GM23338 (cell line): ENCODE measurements around the gene ZNF747. TPM values are rescaled to one million over a fixed set of nuclear protein-coding genes. Genes with fewer than 3 reads are reported as not detected.

Experiments
- ATAC-seq: fragments of 200-7000 bp; cut with Tn5 transposase; 3 replicates; pipeline ENCODE4 v1.9.1; 2020
- DNase-seq: peaks from one replicate; pipeline ENCODE4 v3.0.0-alpha.2; 2015; ENCODE audit warnings: low spot score
- H2AFZ ChIP-seq: fragments of 200-600 bp; sonication (generic); 2 replicates; pipeline ENCODE4 v1.8.0; 2016; ENCODE audit warnings: antibody characterized with exemption, mild to moderate bottlenecking, moderate library complexity
- H3F3A ChIP-seq: fragments of 200-600 bp; sonication (generic); replicated peaks from 2 replicates; pipeline ENCODE4 v1.8.0; 2017; ENCODE audit warnings: antibody characterized with exemption, mixed run types, low read depth
- H3K27ac ChIP-seq: fragments of 200-600 bp; sonication (generic); 2 replicates; pipeline ENCODE4 v1.6.1; 2016; ENCODE audit warnings: low read depth
- H3K27me3 ChIP-seq: fragments of 200-600 bp; sonication (generic); 2 replicates; pipeline ENCODE4 v1.8.0; 2016; ENCODE audit warnings: mild to moderate bottlenecking, mixed run types, moderate library complexity; ENCODE audit not compliant: insufficient read depth
- H3K36me3 ChIP-seq: fragments of 200-600 bp; sonication (generic); 2 replicates; pipeline ENCODE4 v1.8.0; 2016; ENCODE audit warnings: mild to moderate bottlenecking; ENCODE audit not compliant: insufficient read depth
- H3K4me1 ChIP-seq: fragments of 200-600 bp; sonication (generic); 2 replicates; pipeline ENCODE4 v1.8.0; 2016; ENCODE audit warnings: mild to moderate bottlenecking, moderate library complexity; ENCODE audit not compliant: insufficient read depth
- H3K4me2 ChIP-seq: fragments of 200-600 bp; sonication (generic); 2 replicates; pipeline ENCODE4 v1.7.1; 2017; ENCODE audit warnings: mixed run types
- H3K4me3 ChIP-seq: fragments of 200-600 bp; sonication (generic); 2 replicates; pipeline ENCODE4 v1.6.1; 2016; ENCODE audit warnings: mixed run types
- H3K79me2 ChIP-seq: fragments of 200-600 bp; sonication (generic); replicated peaks from 2 replicates; pipeline ENCODE4 v1.8.0; 2017; ENCODE audit warnings: mild to moderate bottlenecking; ENCODE audit not compliant: insufficient read depth
- H3K9me2 ChIP-seq: fragments of 200-600 bp; sonication (generic); 2 replicates; pipeline ENCODE4 v1.8.0; 2017; ENCODE audit not compliant: insufficient read depth
- H4K20me1 ChIP-seq: fragments of 200-600 bp; sonication (generic); replicated peaks from 2 replicates; pipeline ENCODE4 v1.8.0; 2017; ENCODE audit warnings: mild to moderate bottlenecking; ENCODE audit not compliant: insufficient read depth
- H3K27ac Mint-ChIP-seq: 2 replicates; pipeline ENCODE4 v1.8.0; 2020; ENCODE audit warnings: inconsistent platforms, mild to moderate bottlenecking, moderate library complexity, mixed read lengths
- H3K27me3 Mint-ChIP-seq: 3 replicates; pipeline ENCODE4 v1.8.0; 2022; ENCODE audit warnings: low read depth, mild to moderate bottlenecking, moderate library complexity, mixed read lengths, inconsistent platforms; ENCODE audit not compliant: insufficient read depth, poor library complexity
- H3K36me3 Mint-ChIP-seq: 3 replicates; pipeline ENCODE4 v1.8.0; 2021; ENCODE audit warnings: low read depth, mild to moderate bottlenecking, inconsistent platforms, moderate library complexity, mixed read lengths
- H3K4me1 Mint-ChIP-seq: 3 replicates; pipeline ENCODE4 v1.8.0; 2020; ENCODE audit warnings: mild to moderate bottlenecking, inconsistent platforms, mixed read lengths
- H3K4me3 Mint-ChIP-seq: 3 replicates; pipeline ENCODE4 v1.8.0; 2021; ENCODE audit warnings: moderate library complexity, mild to moderate bottlenecking, inconsistent platforms, mixed read lengths
- H3K9me3 Mint-ChIP-seq: 3 replicates; pipeline ENCODE4 v1.8.0; 2020; ENCODE audit warnings: moderate library complexity, mild to moderate bottlenecking, inconsistent platforms, mixed read lengths
- CREB1 ChIP-seq: fragments of 250-450 bp; sonication (Bioruptor Pico); IDR thresholded peaks from 2 replicates; pipeline ENCODE4 v1.5.0; 2020; ENCODE audit warnings: low read depth, mild to moderate bottlenecking, moderate library complexity
- EZH2 ChIP-seq: fragments of 200-600 bp; sonication (generic); IDR thresholded peaks from one replicate; pipeline ENCODE4 v1.8.0; 2017; ENCODE audit warnings: antibody characterized with exemption, mild to moderate bottlenecking, low read depth; ENCODE audit not compliant: unreplicated experiment
- EZH2phosphoT487 ChIP-seq: fragments of 200-600 bp; sonication (generic); IDR thresholded peaks from one replicate; pipeline ENCODE4 v1.8.1; 2018; ENCODE audit warnings: antibody characterized with exemption; ENCODE audit not compliant: unreplicated experiment
- JUNB ChIP-seq: IDR thresholded peaks from one replicate; pipeline ENCODE4 v1.6.1; 2016; ENCODE audit warnings: antibody characterized with exemption; ENCODE audit not compliant: unreplicated experiment
- NANOG ChIP-seq: IDR thresholded peaks from 2 replicates; pipeline ENCODE4 v1.6.1; 2016; ENCODE audit warnings: antibody characterized with exemption, borderline replicate concordance
- POLR2AphosphoS5 ChIP-seq: IDR thresholded peaks from 2 replicates; pipeline ENCODE4 v1.6.1; 2016; ENCODE audit warnings: antibody characterized with exemption, low read depth
- STAT1 ChIP-seq: IDR thresholded peaks from one replicate; pipeline ENCODE4 v1.6.1; 2016; ENCODE audit warnings: antibody characterized with exemption; ENCODE audit not compliant: unreplicated experiment
- ZNF114 ChIP-seq: fragments of 250-450 bp; sonication (Bioruptor Pico); IDR thresholded peaks from 2 replicates; pipeline ENCODE4 v1.5.0; 2020; ENCODE audit warnings: mild to moderate bottlenecking, moderate library complexity
- ZNF331 ChIP-seq: fragments of 250-450 bp; sonication (Bioruptor Pico); IDR thresholded peaks from 2 replicates; pipeline ENCODE4 v1.5.0; 2020; ENCODE audit warnings: low read depth, mild to moderate bottlenecking, moderate library complexity
- ZNF462 ChIP-seq: fragments of 250-450 bp; sonication (Bioruptor Pico); IDR thresholded peaks from 2 replicates; pipeline ENCODE4 v1.5.0; 2020; ENCODE audit warnings: mild to moderate bottlenecking, moderate library complexity
- polyA plus RNA-seq: library from polyadenylated mRNA; unstranded; fragments of >200 nt; fragmentation: Nextera tagmentation; extraction: Ambion mirVana; gene quantifications from 2 replicates; pipeline ENCODE4 v1.2.1, GENCODE V29; 2016
- total RNA-seq: library from RNA; depleted of rRNA; stranded (reverse); fragments of >200 nt; shearing (Covaris generic); gene quantifications from 2 replicates; pipeline ENCODE4 v1.2.3, GENCODE V29; 2014
- TF ChIP-seq, protein P1 (sequence below), 2 experiments: fragments of 200-600 bp in 1 of 2; sonication (generic) in 1 of 2; conservative IDR thresholded peaks; 2 replicates each; pipeline versions ENCODE4 v1.5.1 to v1.6.1; 2016 to 2017; ENCODE audit warnings: antibody characterized with exemption in 2 of 2, low read depth in 2 of 2, mild to moderate bottlenecking in 2 of 2, moderate library complexity in 1 of 2
- TF ChIP-seq, protein P2 (sequence below): IDR thresholded peaks from one replicate; pipeline ENCODE4 v1.6.1; 2018; ENCODE audit warnings: antibody characterized with exemption; ENCODE audit not compliant: unreplicated experiment

Gene ZNF747
- total and polyA plus RNA-seq, 2 experiments from 2014 or later: 4.2 to 12.6 TPM

- Mint-ChIP-seq H3K9me3 (no peaks in the 10 kb centered on the region; the same call in 2 of the 3 replicates), H3K36me3 (no peaks in the 10 kb centered on the region), H3K27me3 (peaks cover 10% of the 10 kb centered on the region), H3K27ac (no peak overlapping the region), H3K4me1 (peaks cover 14% of the 10 kb centered on the region), H3K4me3 (no peak overlapping the region)
- Histone ChIP-seq H3K9me2 (no peaks in the 10 kb centered on the region), H3K27me3 (no peaks in the 10 kb centered on the region), H4K20me1 (no peaks in the 10 kb centered on the region), H2AFZ (no peak overlapping the region), H3K79me2 (no peaks in the 10 kb centered on the region), H3K4me3 (no peak overlapping the region), H3K36me3 (no peaks in the 10 kb centered on the region), H3F3A (0 out of 2 replicates have a peak, but pooled peaks cover 5% of the 10 kb centered on the region), H3K4me2 (no peak overlapping the region), H3K4me1 (peaks cover 18% of the 10 kb centered on the region), H3K27ac (no peak overlapping the region)
- ATAC-seq (no peak), DNase-seq (no peak)
- no peak for TF ChIP-seq NANOG
- no peak for TF ChIP-seq EZH2
- TF ChIP-seq STAT1: no peak
- TF ChIP-seq, protein P1, sequence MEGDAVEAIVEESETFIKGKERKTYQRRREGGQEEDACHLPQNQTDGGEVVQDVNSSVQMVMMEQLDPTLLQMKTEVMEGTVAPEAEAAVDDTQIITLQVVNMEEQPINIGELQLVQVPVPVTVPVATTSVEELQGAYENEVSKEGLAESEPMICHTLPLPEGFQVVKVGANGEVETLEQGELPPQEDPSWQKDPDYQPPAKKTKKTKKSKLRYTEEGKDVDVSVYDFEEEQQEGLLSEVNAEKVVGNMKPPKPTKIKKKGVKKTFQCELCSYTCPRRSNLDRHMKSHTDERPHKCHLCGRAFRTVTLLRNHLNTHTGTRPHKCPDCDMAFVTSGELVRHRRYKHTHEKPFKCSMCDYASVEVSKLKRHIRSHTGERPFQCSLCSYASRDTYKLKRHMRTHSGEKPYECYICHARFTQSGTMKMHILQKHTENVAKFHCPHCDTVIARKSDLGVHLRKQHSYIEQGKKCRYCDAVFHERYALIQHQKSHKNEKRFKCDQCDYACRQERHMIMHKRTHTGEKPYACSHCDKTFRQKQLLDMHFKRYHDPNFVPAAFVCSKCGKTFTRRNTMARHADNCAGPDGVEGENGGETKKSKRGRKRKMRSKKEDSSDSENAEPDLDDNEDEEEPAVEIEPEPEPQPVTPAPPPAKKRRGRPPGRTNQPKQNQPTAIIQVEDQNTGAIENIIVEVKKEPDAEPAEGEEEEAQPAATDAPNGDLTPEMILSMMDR (conservative IDR thresholded peaks at IDR 0.05; ENCODE audit: low read depth in 2 of 2): no peak
- TF ChIP-seq, protein P2, sequence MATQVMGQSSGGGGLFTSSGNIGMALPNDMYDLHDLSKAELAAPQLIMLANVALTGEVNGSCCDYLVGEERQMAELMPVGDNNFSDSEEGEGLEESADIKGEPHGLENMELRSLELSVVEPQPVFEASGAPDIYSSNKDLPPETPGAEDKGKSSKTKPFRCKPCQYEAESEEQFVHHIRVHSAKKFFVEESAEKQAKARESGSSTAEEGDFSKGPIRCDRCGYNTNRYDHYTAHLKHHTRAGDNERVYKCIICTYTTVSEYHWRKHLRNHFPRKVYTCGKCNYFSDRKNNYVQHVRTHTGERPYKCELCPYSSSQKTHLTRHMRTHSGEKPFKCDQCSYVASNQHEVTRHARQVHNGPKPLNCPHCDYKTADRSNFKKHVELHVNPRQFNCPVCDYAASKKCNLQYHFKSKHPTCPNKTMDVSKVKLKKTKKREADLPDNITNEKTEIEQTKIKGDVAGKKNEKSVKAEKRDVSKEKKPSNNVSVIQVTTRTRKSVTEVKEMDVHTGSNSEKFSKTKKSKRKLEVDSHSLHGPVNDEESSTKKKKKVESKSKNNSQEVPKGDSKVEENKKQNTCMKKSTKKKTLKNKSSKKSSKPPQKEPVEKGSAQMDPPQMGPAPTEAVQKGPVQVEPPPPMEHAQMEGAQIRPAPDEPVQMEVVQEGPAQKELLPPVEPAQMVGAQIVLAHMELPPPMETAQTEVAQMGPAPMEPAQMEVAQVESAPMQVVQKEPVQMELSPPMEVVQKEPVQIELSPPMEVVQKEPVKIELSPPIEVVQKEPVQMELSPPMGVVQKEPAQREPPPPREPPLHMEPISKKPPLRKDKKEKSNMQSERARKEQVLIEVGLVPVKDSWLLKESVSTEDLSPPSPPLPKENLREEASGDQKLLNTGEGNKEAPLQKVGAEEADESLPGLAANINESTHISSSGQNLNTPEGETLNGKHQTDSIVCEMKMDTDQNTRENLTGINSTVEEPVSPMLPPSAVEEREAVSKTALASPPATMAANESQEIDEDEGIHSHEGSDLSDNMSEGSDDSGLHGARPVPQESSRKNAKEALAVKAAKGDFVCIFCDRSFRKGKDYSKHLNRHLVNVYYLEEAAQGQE: no peak
- no peak for TF ChIP-seq ZNF331 (CRISPR knock-in tag)
- TF ChIP-seq ZNF462 (CRISPR knock-in tag): no peak
- no peak for TF ChIP-seq JUNB
- no peak for TF ChIP-seq POLR2AphosphoS5
- TF ChIP-seq ZNF114: no peak
- TF ChIP-seq CREB1 (CRISPR knock-in tag): no peak
- no peak for TF ChIP-seq EZH2phosphoT487
Observed at GRCh38 chr16:30567160-30567990, 32.7 kb upstream of the ZNF747 start.
